Measurements from ENCODE around the gene PHACTR3.
A peak's percentile ranks its signal among the peaks of the same experiment; 100 is the strongest.

PHACTR3 gene

DNA sequence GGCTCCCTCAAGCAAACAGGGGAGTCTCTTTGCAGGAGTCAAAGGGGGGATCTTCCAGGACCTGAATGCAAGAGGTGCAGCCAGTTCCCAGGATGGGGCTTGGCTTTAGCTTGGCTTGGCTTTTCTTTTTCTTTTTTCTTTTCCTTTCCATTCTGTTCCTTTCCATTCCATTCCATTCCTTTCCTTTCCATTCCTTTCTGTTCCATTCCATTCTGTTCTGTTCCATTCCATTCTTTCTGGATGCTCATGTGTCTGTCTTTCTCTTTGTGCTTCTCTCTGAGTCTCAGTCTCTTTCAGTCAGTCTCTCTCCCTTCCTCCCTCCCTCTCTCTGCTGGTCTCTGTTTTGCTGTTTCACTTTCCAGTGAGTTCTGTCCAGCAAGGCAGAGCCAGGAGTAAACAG is 163.3 kb downstream of the PHACTR3 start:
- no peak for DNase-seq

DNA sequence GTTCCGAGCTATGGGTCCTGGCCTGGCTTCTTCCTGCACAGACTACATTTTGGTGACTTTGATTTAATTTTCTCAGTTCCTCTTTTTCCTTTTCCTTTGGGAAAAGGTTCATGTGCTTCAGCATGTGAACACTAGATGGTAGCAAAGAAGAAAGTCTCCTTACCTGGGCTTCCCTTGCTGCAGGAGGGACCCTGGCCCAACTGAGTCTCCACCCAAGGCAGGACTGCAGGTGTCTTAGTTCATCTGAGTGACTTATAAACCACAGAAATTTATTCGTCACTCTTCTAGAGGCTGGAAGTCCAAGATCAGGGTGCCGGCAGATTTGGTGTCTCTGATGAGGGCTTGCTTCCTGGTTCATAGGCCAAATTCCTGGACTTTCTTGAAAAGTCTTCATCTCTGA is 165.9 kb downstream of the PHACTR3 start:
- DNase-seq = peak in 1 of 2 experiments; percentile 25

DNA sequence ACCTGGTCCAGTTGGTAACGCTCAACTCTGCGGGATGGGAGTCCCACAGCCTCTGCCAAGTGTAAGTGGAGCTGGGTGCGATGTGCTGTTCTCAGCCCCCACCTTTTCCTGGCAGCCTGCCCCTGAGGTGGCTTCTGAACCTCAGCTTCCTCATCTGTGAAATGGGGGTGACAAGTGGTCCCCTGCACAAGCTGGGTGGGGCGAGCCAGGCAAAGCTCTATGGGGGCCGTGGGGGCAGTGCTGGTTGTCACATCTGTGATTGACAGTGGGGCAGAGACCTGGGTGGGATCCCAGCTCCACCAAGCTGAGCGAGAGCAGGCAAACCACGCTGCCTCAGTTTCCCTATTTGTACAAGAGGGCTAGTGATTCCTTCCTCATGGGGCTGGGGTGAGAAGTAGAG is 166.5 kb downstream of the PHACTR3 start:
- DNase-seq = no peak

DNA sequence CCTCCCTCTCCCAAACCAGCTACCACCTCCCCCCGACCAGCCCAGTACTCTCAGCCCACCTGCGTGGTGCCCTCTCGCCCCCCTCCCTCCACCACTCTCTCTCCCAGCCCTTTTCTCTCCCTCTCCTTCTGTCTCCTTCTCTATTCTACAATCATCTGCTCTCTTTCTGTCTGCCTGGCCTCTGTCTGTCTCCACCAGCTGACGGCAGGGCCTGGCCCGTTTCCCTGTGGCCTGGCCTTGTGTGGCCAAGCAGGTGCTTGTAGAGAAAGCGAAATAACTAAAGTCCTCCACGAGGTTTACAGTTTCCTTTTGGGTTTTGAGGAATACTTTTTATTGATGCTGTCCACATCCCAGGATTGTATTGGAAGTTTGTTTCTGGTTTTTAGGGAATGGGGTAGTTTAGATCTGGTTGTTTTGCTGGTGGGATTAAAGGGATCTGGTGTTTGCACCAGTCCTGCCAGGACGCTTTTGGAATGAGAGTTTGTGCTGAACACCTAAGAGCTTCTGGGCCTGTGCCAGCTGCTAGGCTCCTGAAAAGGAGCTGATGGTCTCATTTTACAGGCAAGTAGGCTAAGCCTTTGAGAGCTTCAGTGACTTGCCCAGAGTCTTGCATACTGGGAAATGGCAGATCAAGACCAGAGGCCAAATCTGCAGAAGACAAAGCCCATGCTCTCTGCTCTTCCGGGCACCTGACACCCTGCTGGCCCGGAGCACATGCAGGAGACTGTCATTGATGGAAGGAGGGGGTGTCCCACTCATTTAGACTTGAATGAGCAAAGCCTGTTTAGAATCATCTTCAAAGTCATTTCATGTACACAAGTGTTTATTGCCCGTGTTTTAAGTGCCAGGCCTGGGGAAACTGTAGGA is 167.4 kb downstream of the PHACTR3 start:
- DNase-seq = no peak

DNA sequence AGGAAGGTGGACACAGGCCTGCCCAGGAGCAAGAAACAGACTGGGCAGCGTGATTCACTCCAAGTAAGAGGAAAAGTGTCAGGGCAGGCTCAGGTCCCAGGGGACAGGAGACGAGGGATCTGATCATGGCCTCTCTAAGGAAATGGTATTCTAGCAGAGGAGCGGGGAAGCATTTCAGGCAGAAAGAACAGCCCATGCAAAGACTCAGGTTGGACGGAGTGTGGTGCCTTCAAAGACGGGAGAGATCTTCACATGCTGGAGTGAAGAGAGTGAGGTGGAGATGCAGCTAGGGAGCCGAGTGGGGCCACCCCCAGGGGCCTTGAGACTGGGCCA is 168.0 kb downstream of the PHACTR3 start:
- no peak for DNase-seq

DNA sequence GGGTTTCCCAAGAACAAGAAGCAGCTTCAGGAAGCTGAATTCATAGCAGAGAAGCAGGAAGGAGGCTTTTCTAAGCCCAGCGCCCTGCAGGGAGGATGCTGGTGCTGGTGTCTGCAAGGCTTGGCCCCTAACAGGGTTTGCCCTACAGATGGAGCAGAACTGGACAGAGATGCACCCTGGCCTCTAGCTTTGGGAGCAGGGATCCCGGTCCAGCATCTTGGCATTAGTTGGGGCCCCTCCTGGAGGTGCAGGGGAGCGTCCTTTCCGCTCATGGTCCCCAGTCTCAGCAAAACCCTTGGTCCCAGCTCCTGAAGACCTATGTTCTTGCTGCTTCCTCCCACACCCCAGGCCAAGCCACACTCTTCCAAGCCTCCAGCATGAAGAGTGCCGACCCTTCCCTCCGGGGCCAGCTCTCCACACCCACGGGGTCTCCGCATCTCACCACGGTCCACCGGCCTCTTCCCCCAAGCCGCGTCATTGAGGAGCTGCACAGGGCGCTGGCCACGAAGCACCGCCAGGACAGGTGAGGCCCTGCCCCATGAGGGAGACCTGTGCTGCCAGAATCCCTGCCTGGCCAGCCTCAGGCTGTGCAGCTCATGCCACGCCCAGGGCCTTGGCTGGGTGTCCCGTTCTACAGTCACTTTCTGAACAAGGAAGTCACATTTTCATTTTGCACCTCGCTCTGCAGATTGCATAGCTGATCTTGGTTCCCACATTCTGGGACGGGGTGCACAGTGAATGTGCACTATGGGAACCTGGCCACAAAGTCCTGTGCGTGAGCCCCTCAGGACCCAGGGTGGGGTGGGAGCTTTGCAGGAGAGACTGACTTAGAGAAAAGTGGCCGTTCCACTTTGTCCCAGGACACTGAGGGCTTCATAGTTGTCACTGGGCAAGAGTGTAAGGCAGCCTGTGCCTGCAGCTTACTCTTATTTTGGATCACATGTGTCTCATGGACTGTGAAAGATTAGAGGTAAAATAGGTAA is 168.9 kb downstream of the PHACTR3 start:
- DNase-seq = no peak

DNA sequence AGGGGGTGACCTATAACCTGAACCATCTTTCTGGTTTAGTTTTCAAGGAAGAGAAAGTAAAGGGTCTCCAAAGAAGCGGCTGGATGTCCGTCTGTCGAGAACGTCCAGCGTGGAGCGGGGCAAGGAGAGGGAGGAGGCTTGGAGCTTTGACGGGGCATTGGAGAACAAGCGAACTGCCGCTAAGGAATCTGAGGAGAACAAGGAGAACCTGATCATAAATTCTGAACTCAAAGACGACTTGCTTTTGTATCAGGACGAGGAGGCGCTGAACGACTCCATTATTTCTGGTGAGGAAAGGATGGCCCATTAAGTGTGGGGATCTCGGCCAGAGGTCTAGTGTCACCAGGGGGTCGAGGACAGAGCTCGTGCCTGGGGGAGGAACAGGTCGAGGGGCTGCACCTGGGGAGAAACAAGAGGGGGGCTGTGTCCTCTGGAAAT is 169.9 kb downstream of the PHACTR3 start:
- no peak for DNase-seq

DNA sequence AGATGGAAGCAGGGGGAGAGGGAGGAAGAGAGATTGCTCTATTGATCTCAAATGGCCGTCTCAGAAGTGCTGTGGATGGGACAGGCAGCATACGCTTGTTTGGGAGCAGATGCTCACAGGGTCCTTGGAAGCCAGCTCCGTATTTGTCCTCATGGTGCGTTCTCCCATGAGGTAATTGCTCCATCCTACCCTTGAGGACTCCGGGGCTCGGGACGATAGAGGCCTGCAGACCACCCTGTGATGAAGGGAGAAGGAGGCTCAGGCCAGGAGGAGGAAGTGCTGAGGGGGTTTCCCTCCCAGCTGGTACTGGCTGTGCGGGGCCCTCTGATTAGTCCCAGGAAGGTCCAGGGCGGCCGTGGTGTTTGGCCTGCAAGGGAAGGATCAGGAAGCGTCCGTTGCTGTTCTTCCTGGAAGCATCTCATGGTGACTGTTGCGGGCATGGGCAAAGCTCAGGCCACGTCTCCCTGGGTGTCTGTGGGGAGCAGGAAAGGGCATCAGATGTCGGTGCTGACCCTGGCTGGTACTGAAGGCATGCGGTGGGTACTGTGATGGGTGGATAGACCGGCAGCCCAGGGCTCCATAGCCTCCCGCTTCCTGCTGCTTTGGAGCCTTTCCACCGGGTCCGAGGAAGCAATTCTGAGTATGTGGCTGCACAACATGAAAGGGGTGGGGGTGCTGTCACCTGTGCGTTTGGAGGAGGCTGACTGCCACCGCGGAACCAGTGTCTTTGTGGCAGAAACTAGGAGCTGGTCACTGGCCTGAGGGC is 170.8 kb downstream of the PHACTR3 start:
- DNase-seq = no peak

DNA sequence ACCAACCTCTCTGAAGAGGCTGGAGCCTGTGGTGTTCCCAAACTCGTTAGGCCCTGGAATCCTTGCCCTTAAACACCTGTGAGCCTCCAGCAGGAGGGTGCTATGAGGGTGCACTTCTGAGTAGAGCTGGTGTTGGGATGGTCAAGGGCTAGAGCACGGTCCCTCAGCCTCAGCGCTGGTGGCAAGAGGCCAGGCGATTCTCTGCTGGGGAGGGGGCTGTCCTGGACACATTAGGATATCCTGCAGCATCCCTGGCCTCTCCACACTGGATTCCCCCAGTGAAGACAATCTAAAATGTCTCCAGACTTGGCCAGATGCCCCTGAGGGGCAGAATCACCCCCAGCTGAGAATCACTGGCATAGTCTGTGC is 171.3 kb downstream of the PHACTR3 start:
- DNase-seq = no peak

DNA sequence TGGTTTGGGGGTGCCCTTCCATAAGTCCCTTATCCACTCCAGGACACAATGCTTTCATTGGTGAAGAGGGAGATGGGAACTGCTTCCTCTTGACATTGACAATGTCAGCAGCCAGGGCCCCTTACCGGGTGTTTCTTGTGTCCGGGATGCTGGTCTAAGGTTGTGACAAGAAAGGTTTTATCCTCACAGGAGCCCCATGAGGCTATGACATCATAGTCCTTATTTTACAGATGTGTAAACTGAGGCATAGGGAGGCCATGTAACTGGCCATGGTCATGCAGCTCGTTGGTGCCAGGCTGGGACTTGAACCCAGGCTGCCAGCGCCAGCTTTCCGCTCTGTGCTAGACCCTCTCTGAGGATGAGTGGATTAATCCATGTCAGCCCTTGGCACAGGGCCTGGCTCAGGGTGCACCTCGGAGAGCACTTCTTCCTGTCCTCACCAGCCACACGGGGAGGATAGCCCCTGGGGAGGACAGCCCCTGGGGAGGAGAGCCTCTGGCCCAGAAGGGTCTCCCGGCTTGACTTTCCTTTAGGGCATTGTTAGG is 171.8 kb downstream of the PHACTR3 start:
- no peak for DNase-seq

DNA sequence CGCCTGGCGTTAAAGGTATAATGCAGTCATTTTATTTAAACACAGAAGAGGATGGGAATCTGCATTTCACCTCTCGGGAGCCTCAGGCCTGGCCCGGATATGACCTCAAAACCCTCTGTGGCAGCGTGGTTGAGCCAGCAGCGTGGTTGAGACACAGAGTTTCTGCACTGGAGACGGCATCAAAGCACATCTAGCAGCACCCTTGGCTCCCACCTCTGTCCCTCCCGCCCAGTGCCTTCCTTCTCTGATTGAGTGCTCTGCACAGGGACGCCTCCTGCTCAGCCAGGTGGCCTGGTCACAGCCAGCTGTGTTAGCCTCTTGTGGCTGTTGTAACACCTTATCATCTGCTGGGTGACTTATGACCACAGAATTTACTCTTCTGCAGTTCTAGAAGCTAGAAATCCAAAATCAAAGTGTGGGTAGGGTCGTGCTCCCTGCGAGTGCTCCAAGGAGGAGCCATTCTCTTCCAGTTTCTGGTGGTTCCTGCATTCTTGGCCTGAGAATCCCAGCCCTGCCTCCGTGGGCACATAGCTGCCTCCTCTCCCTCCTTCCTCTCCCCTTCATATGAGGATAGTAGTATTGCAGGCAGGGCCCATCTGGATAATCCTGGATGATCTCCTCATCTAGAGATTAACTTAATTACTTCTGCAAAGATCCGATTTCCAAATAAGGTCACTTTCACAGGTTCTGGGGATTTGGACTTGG is 172.4 kb downstream of the PHACTR3 start:
- no peak for DNase-seq

DNA sequence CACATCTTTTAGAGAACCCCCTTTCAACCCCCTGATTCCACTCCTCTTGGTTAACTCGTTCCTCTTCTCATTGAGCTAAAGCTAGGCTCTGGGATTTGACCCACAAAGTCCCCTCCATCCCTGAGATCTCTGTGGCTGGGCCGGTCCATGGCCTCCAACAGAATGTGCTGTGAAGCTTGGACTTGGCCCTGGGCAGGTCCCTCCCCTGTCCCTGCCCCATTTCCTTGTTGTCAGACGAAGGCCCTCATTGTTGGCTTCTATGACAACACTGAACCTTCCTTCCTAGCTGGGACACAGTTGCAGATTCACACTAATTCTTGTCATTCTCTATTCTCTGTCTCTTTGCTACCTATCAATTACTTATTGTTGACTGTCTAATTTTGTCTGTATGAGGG is 173.0 kb downstream of the PHACTR3 start:
- no peak for DNase-seq

DNA sequence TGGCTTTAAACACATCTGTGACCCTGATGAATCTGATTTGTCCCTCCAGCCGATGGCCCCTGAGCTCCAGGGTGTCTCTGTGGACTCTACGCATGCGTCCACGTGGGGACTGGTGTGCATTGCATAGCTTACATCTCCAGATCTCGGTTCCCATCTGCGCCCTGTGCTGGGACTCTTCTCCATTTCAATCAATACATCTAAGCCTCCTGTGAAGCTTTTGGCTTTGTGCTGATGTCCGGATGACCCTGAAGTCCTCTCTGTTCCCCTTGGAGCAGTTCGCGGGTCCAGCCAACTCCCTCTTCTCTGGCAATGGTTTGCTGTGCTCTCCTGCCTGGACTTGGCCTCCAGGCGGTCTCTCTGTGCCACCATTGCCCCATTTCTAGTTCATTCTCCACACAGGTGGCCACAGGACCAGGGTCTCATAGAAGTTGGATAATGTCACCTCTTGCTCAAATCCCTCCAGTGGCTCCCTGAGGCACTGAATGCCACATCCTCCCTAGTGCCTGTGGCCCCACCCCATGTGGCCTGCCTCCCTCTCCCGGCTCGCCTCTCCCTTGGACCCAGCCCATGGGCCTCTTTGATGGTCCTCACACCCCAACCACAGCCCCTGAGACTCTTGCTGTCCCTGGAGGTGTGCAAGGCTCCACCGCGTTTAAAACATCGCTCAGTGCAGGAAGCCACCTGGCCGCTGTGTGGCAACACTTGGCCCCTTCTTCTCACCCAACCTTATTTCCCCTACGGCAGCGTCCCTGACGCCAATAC is 173.7 kb downstream of the PHACTR3 start:
- no peak for DNase-seq

DNA sequence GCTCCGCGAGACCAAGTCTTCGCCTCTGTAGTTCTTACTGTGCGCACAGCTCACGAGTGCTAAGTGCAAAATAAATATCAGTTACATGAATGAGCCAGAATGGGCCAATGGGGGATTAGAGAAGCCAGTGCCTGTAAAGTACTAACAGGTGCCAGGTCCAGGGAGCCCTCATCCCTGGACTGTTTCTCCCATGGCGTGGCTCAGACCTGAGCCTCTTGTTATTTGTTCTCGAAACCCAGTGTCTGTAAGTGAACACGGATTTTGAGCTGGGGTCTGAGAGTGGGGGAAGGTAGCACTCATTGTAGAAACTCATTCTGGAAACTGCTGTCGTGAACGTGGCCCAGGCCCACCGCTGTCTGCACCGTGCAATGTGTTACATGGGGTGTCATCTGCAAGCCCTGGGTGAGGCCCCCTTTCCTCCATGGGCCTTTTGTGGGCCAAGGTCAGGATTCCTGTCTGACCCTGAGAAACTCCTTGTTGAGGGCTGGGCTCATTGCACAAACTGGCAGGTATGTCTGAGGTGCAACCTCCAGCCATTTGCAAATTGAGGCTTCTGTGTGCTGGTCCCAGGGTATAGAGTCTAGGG is 174.4 kb downstream of the PHACTR3 start:
- DNase-seq = no peak

DNA sequence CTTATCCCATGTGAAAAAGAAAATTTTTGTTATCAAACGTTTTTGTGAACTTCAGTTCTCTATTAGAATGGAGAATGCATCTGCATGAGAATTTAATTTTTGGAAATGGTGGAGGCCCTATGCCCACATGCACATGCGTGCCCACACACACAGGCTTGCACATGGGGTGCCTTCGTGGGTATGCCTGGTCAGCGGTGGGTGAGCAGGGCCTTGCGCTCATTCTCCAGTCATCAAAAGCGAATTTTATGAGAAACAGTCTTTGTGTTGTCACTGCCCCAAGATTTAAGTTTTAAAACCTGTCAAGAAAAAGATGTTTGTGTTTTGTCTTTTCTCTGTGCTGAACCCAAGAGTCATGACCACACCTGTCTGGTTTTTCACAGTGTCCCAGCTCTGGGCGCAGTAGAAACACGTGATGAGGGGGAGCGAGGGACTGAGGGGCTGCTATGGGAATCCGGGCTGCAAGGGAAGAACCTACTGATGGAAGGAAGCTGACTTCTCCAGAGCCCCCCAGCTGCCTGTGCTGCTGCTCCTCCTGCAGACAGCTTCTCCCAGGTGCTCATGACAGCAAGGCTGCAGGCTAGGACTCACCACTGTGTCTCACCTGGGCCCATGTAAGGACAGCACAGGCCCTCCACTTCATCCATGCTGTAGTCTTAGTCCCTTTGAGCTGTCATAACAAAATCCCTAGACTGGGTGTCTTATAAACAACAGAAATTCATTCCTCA is 175.5 kb downstream of the PHACTR3 start:
- no peak for DNase-seq

DNA sequence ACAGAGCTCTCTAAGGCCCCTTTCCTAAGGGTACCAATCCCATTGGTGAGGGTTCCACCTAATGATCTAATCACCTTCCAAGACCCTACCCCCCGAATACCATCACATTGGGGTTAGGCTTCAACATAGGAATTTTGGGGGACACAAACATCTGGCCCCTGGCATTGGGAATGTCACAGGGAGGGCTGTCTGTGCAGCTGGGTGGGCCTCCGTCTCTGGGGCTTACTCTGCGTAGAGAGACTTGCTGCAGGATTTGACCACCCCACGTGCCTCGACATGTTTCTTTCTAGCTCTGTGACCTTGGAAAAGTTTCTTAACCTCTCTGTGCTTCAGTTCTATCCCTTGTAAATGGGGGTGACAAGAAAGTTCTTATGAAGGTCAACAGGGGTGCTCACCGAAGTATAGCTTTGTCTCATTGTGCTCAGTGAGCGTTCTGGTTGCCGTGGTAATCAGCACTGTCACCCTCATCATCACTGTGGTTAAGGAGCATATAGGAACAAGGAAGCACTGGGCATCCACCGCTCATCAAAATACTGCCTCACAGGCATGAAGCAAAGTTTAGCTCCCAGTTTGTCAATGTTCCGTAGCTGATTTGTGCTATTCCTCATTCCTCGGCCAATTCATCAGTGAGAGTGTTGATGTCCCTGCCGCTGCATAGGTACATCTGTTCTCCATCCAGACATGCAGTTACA is 176.3 kb downstream of the PHACTR3 start:
- DNase-seq = no peak

DNA sequence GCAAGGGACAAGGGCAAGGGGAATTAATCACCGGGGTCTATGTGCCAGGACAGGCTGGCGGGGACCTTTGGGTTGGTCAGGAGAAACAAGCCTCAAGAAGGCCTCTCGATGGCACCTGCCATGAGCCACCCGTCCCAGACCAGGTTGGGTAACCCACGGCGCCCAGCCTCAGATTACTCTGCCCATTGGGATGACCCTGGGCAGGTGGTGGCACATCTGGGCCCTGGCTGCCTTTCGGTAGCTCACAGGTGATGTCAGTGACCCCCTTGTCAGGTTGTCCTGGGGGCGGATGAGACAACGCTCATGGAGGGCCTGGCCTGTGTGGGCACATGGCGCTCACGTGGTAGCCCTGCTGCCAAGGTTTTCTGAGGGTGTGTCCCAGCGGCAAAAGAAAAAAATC is 176.9 kb downstream of the PHACTR3 start:
- DNase-seq = no peak

DNA sequence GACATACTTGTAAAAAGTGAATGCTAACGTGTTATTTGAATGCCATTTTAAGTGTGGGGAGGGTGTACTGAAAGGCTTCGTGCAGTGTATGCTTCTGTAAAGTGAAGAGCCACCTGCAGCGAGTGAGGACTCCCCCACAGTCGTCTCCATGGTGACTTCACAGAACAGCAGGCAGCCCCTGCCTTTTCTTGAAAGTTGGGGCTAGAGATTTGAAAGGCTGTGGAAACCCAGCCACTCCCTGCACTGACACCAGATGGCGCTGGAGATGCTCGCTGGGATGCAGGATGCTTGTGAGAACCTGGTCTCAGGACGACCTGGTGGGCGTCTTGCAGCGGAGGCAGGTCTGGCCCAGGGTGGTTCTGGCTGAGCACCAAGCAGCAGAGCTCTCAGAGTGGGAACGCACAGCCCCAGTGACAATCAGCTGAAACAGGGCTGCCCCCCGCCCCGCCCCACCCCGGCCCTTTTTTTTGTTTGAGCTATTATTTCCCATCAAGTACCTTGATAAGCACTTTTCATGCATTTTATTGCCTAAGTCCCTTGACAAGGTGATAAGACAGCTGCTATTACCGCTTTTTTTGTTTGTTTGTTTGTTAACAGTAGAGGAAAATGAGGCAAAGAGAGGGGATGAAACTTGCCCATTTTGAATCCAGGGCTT is 178.8 kb downstream of the PHACTR3 start:
- peak; percentile 45 to 80 for DNase-seq

DNA sequence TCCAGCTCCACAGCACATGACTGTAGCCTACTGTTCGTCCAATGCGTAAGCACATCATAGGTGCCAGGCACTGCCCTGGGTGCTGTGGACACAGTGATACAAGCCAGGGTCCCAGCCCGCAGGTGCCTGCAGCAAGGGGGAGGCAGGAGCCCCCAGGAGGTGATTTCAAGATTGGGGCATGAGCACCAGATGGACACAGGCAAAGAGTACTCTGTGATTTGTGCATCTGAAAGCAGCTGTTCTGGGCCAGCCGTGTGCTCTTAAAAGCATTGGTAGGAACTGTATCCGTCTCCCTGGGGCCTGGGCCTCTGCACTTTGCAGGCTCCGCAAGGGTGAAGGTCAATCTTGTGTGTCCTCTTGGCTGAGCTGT is 179.3 kb downstream of the PHACTR3 start:
- DNase-seq = no peak

All from NCI-H526 (cell line).